ENCODE results near the gene HTR1E.

- TF ChIP-seq EZH2phosphoT487 (IDR thresholded peaks at IDR 0.05; ENCODE audit: insufficient read depth, low read depth) (no peak), EZH2 (IDR thresholded peaks at IDR 0.05; ENCODE audit: insufficient read depth, poor library complexity, severe bottlenecking) (no peak)
These were observed 49.0 kb upstream of the HTR1E start for GRCh38 chr6:86888301-86888700.
